ENCODE data around the gene SSRP1.

- TF ChIP-seq POLR2A (IDR thresholded peaks at IDR 0.05) (no peak), CTCF (IDR thresholded peaks at IDR 0.05) (no peak), POLR2AphosphoS5 (IDR thresholded peaks at IDR 0.05; ENCODE audit: insufficient read depth in 1 of 2, low read depth in 1 of 2) (no peak)
Measured at GRCh38 chr11:57279116-57279515, 56.6 kb downstream of the SSRP1 start.
